ENCODE data around the gene ALPI. TPM values are rescaled to one million over a fixed set of nuclear protein-coding genes. Genes with fewer than 3 reads are reported as not detected.
A peak's percentile ranks its signal among the peaks of the same experiment; 100 is the strongest.

The ALPI gene
- total RNA-seq, 1 experiment from 2014 or later, result not detected

GRCh38 chr2:232420463-232421188 is 35.3 kb upstream of the ALPI start:
- ChIA-PET CTCF (interaction anchor here (0.7 to 0.8 kb wide), 2 partner anchors 9 to 520 kb away, joined by 3 to 7 read pairs; no protein-coding TSS in a partner anchor), POLR2A (interaction anchor here (0.9 kb wide), 1 partner anchor 9 kb away, joined by 5 read pairs; no protein-coding TSS in a partner anchor), RAD21 (ENCODE audit: low non-redundant PET in 1 of 2, low total read pairs in 2 of 2, uncharacterized antibody in 2 of 2, unreplicated experiment in 2 of 2) (no interaction called here)
- Histone ChIP-seq H3K4me3 (replicated peaks in 1 of 2; ENCODE audit: low read depth in 1 of 2, low read length in 2 of 2) (peak overlapping the region; percentile 51 to 66), H3K36me3 (ENCODE audit: control insufficient read depth in 1 of 2, insufficient read depth in 2 of 2, low read length in 2 of 2) (no peaks in the 10 kb centered on the region), H3K27me3 (ENCODE audit: insufficient read depth, low read length) (no peaks in the 10 kb centered on the region), H3K4me2 (ENCODE audit: low read length) (peak overlapping the region; percentile 83), H3K4me1 (ENCODE audit: control insufficient read depth in 1 of 2, insufficient read depth in 2 of 2, low read length in 2 of 2) (peaks cover 5 to 23% of the 10 kb centered on the region in 2 experiments; a peak in 3 of 4 replicates), H2AFZ (ENCODE audit: low read depth, low read length, poor library complexity, severe bottlenecking) (peak overlapping the region; percentile 68), H3K9me2 (ENCODE audit: insufficient read depth) (no peaks in the 10 kb centered on the region), H3K79me2 (ENCODE audit: insufficient read depth, low read length) (no peaks in the 10 kb centered on the region), H3K9me3 (ENCODE audit: control insufficient read depth in 1 of 2, insufficient read depth in 1 of 2, low read depth in 1 of 2, low read length in 2 of 2) (no peaks in the 10 kb centered on the region), H4K20me1 (ENCODE audit: insufficient read depth) (no peaks in the 10 kb centered on the region), H3K9ac (ENCODE audit: low read length) (peak overlapping the region; percentile 53), H3K27ac (ENCODE audit: low read depth, low read length) (peak overlapping the region; percentile 58; the same call in 1 of the 2 replicates)
- intact Hi-C loops (cut with micrococcal nuclease), result no loop called here
- ATAC-seq, result peak; percentile 78
- no peak for TF ChIP-seq ZFX (IDR thresholded peaks at IDR 0.05)
- TF ChIP-seq FOSL1 (IDR thresholded peaks at IDR 0.05; ENCODE audit: low read depth), result no peak
- no peak for TF ChIP-seq SRF (IDR thresholded peaks at IDR 0.05; ENCODE audit: low read depth)
- DNase-seq (ENCODE audit: low read depth, low spot score), result no peak
- BruUV-seq (replicated peaks), result no TSS peak

- H4K20me1 ChIP-seq (ENCODE audit: insufficient read depth), result no peaks in the 10 kb centered on the region
- ChIA-PET CTCF (interaction anchor here (0.7 to 0.8 kb wide), 2 partner anchors 9 to 521 kb away, joined by 3 to 7 read pairs; no protein-coding TSS in a partner anchor), RAD21 (ENCODE audit: low non-redundant PET in 1 of 2, low total read pairs in 2 of 2, uncharacterized antibody in 2 of 2, unreplicated experiment in 2 of 2) (no interaction called here), POLR2A (interaction anchor here (0.6 to 0.9 kb wide), 2 partner anchors 8 to 541 kb away, joined by 3 to 5 read pairs; no protein-coding TSS in a partner anchor)
- peak overlapping the region; percentile 45 for H2AFZ ChIP-seq (ENCODE audit: low read depth, low read length, poor library complexity, severe bottlenecking)
- intact Hi-C loops (cut with micrococcal nuclease), result no loop called here
- H3K79me2 ChIP-seq (ENCODE audit: insufficient read depth, low read length), result no peaks in the 10 kb centered on the region
- peak; percentile 78 for ATAC-seq
- no TSS peak for BruUV-seq (replicated peaks)
- H3K4me1 ChIP-seq (ENCODE audit: control insufficient read depth in 1 of 2, insufficient read depth in 2 of 2, low read length in 2 of 2), result peaks cover 2 to 16% of the 10 kb centered on the region in 2 experiments; a peak in 2 of 4 replicates
- no peaks in the 10 kb centered on the region for H3K27me3 ChIP-seq (ENCODE audit: insufficient read depth, low read length)
- no peak for TF ChIP-seq REST (IDR thresholded peaks at IDR 0.05; ENCODE audit: low read depth)
- TF ChIP-seq POLR2AphosphoS5 (IDR thresholded peaks at IDR 0.05; ENCODE audit: low read depth, low read length), result peak; percentile 53
- DNase-seq (ENCODE audit: low read depth, low spot score), result peak; percentile 32
- H3K9me2 ChIP-seq (ENCODE audit: insufficient read depth), result no peaks in the 10 kb centered on the region
- peak overlapping the region; percentile 53 for H3K9ac ChIP-seq (ENCODE audit: low read length)
- no peaks in the 10 kb centered on the region for H3K36me3 ChIP-seq (ENCODE audit: control insufficient read depth in 1 of 2, insufficient read depth in 2 of 2, low read length in 2 of 2)
- peak overlapping the region; percentile 58; the same call in 1 of the 2 replicates for H3K27ac ChIP-seq (ENCODE audit: low read depth, low read length)
- no peaks in the 10 kb centered on the region for H3K9me3 ChIP-seq (ENCODE audit: control insufficient read depth in 1 of 2, insufficient read depth in 1 of 2, low read depth in 1 of 2, low read length in 2 of 2)
- peak overlapping the region; percentile 83 for H3K4me2 ChIP-seq (ENCODE audit: low read length)
- H3K4me3 ChIP-seq (replicated peaks in 1 of 2; ENCODE audit: low read depth in 1 of 2, low read length in 2 of 2), result peak overlapping the region; percentile 51 to 66
These were observed 34.7 kb upstream of the ALPI start for GRCh38 chr2:232421189-232421785.

All from HCT116 (cell line).